NCI-H187 treated with DMSO at 0.1 percent for 48 hours (cell line): Measurements from ENCODE around the gene HINFP.
A peak's percentile ranks its signal among the peaks of the same experiment; 100 is the strongest.
"Not testable (repeated sequence)": the region's sequence is repeated elsewhere in the genome, so short reads cannot be mapped to it uniquely, and the experiment has no call there.

Experiments
- DNase-seq: peaks from one replicate; lab custom pipeline; 2025; lab: John Stamatoyannopoulos, UW

HINFP gene

GRCh38 chr11:119100246-119100970 is 21.0 kb upstream of the HINFP start:
- DNase-seq = no peak

GRCh38 chr11:119100994-119101758 is 20.2 kb upstream of the HINFP start:
- DNase-seq = no peak

- DNase-seq = peak; percentile 86
These were observed 19.5 kb upstream of the HINFP start, which contains the start of gene DPAGT1 for GRCh38 chr11:119101759-119102423. TSS of gene DPAGT1 (minus strand) at chr11:119101853. CDS start at chr11:119101655, 198 bp downstream.

GRCh38 chr11:119103161-119103664 is 18.2 kb upstream of the HINFP start:
- DNase-seq = not testable (repeated sequence)

- peak; percentile 63 for DNase-seq
These were observed 17.6 kb upstream of the HINFP start for GRCh38 chr11:119103793-119104192.

GRCh38 chr11:119106564-119107537 is 14.5 kb upstream of the HINFP start, which contains the start of gene C2CD2L:
TSS of gene C2CD2L (plus strand) at chr11:119107344. CDS start at chr11:119107742, 398 bp downstream.
- peak; percentile 43 for DNase-seq

GRCh38 chr11:119107538-119108145 is 13.7 kb upstream of the HINFP start:
- no peak for DNase-seq

- DNase-seq = no peak
These were observed 13.1 kb upstream of the HINFP start for GRCh38 chr11:119108146-119108856.

- DNase-seq = no peak
These were observed 12.5 kb upstream of the HINFP start for GRCh38 chr11:119108857-119109221.

- no peak for DNase-seq
These were observed 11.5 kb upstream of the HINFP start for GRCh38 chr11:119109843-119110242.

- DNase-seq = no peak
These were observed 10.9 kb upstream of the HINFP start for GRCh38 chr11:119110439-119110838.

- no peak for DNase-seq
These were observed 9.9 kb upstream of the HINFP start for GRCh38 chr11:119111361-119111925.

- DNase-seq = no peak
These were observed 8.9 kb upstream of the HINFP start for GRCh38 chr11:119112314-119113020.

- DNase-seq = no peak
These were observed 7.7 kb upstream of the HINFP start for GRCh38 chr11:119113716-119114115.

- no peak for DNase-seq
These were observed 7.0 kb upstream of the HINFP start for GRCh38 chr11:119114351-119114750.

GRCh38 chr11:119115484-119116234 is 5.7 kb upstream of the HINFP start:
- DNase-seq = no peak

GRCh38 chr11:119116235-119116594 is 5.2 kb upstream of the HINFP start:
- no peak for DNase-seq

- DNase-seq = no peak
These were observed 4.8 kb upstream of the HINFP start for GRCh38 chr11:119116601-119117000.
